HG02588 (cell line): ENCODE data around the gene ADAMTS6.
A peak's percentile ranks its signal among the peaks of the same experiment; 100 is the strongest.

Source experiments
- ATAC-seq: cut with Tn5 transposase; IDR thresholded peaks from one replicate; pipeline ENCODE4 v1.9.1; 2021; ENCODE audit warnings: mild to moderate bottlenecking, moderate library complexity; ENCODE audit not compliant: unreplicated experiment

Gene ADAMTS6

GRCh38 chr5:65111961-65112658 is 369.6 kb downstream of the ADAMTS6 start:
- no peak for ATAC-seq

- no peak for ATAC-seq
Observed at GRCh38 chr5:65108786-65109743, 372.7 kb downstream of the ADAMTS6 start.

GRCh38 chr5:65105301-65105700 is 376.4 kb downstream of the ADAMTS6 start:
- ATAC-seq = no peak

GRCh38 chr5:65104831-65105230 is 376.9 kb downstream of the ADAMTS6 start:
- no peak for ATAC-seq

- no peak for ATAC-seq
Observed at GRCh38 chr5:65103756-65104440, 377.8 kb downstream of the ADAMTS6 start.

- peak; percentile 80 for ATAC-seq
Observed at GRCh38 chr5:65102976-65103711, 378.6 kb downstream of the ADAMTS6 start.

GRCh38 chr5:65102371-65102975 is 379.2 kb downstream of the ADAMTS6 start:
- peak; percentile 19 for ATAC-seq

GRCh38 chr5:65101632-65102100 is 380.1 kb downstream of the ADAMTS6 start:
- ATAC-seq = no peak

- ATAC-seq = no peak
Observed at GRCh38 chr5:65100911-65101631, 380.6 kb downstream of the ADAMTS6 start.
